GM12801 (cell line): ENCODE results near the gene SCG2.

Source experiments
- TF ChIP-seq, protein P1 (sequence below): IDR thresholded peaks from one replicate; pipeline ENCODE4 v1.5.1; 2011; ENCODE audit warnings: control low read depth; ENCODE audit not compliant: insufficient read length; ENCODE audit errors: extremely low read depth

Gene SCG2

DNA sequence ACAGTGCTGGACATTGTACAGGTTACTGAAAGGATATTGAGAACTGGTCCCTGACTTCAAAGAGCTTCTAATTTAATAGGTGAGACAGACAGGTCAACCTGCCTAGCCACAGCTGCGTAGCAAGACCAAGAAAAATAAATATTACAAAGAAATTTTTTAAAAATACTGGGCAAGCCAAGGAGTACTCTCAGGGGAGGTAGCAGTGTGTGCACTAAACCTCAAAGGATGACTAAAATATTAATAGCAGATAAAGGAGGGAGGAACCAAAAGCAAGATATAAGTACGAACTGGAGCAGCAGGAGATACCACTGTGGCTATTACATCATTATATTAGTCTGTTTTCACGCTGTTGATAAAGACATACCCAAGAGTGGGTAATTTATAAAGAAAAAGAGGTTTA, 14.9 kb downstream of the SCG2 start:
- TF ChIP-seq, protein P1, sequence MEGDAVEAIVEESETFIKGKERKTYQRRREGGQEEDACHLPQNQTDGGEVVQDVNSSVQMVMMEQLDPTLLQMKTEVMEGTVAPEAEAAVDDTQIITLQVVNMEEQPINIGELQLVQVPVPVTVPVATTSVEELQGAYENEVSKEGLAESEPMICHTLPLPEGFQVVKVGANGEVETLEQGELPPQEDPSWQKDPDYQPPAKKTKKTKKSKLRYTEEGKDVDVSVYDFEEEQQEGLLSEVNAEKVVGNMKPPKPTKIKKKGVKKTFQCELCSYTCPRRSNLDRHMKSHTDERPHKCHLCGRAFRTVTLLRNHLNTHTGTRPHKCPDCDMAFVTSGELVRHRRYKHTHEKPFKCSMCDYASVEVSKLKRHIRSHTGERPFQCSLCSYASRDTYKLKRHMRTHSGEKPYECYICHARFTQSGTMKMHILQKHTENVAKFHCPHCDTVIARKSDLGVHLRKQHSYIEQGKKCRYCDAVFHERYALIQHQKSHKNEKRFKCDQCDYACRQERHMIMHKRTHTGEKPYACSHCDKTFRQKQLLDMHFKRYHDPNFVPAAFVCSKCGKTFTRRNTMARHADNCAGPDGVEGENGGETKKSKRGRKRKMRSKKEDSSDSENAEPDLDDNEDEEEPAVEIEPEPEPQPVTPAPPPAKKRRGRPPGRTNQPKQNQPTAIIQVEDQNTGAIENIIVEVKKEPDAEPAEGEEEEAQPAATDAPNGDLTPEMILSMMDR = no peak

DNA sequence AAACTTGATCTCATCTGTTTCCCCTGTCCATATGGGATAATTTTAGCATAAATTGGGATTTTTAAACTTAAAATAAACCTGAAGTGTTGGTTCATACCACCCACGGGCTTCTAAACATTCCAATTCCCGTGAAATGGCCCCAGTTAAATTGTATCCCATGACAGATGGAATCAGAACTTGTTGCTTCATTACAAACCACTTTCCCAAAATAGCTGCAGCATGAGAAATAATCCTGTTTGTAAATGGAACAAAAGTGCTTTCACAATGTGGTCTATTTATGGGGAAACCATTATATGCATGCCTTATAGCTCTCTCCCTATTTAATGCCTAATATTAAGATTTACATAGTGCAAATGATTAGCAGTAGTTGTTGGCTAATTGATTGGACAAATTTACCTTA, 15.9 kb downstream of the SCG2 start:
- TF ChIP-seq, protein P1 = no peak

DNA sequence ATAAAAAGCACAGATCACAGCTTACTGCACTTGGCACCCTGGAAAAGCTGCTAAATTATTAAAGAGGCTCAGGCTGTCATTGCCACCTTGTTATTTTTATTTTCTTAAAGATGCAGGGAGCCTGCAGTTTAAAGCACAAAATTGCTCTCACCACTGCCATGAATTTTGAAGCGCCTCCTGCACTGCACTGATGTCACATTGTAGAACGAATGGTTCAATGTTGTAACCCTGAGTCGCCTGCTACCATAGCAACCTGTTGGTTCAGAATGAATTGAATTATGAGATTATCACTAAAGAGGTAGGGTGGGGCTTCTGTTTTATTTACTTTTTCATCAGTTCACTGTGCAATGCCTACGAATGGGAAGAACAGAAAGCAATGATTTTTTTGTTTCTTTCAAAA, 16.5 kb downstream of the SCG2 start:
- TF ChIP-seq, protein P1 = no peak

DNA sequence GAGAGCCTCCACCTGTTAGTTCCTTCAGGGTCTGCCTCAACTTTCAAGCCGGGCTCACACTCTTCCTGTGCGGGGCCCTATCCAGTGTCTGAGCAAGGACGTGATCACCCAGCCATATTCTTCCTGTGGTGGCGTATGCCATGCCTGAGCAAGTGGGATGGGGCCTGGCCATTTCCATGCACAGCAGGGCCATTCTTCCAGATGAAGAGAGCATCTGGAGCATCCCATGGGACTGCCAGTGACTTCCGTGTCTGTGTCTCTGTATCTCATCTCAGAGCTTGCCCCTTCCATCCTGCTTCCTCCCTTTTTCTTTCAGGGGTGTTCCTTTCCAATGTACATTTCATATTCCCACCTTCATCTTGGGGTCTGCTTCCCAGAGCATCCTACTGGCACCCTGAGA, 20.2 kb downstream of the SCG2 start:
- TF ChIP-seq, protein P1 = no peak

DNA sequence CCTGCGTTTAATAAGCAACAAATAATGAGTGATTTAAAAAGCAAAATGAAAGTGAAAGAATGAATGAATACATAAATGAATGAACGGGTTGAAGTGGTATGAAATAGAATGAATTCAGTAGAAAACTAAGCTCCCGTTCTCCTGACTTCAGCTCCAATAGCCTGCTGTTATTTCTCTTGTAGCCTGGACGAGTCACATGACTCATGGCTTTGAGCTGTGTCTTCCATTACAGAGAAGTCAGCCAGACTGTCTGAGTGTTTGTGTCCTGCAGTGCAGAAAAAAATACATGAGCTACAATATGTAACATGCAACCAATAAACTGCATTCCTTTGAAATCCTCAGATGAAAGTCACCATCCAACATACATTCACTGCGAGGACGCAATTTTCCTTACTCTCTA, 21.2 kb downstream of the SCG2 start:
- TF ChIP-seq, protein P1 = no peak

DNA sequence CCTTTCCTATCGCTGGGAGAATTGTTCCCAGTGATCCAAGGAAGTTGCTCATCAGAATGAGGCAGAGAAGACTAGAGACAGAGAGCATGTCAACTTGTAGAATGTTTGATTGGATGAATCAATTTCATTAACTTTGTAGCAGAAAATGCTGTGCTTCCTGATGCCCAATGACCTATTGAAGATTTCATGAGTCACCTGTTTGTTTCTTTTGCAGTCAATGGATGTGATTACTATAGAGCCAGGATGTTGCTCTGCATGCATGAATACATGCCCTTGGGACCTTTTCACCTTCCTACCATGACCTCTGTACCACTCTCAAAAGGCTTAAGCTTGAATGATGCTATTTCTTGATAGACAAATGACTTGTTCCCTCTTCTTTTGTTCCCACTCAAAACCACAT, 23.3 kb downstream of the SCG2 start:
- TF ChIP-seq, protein P1 = no peak

DNA sequence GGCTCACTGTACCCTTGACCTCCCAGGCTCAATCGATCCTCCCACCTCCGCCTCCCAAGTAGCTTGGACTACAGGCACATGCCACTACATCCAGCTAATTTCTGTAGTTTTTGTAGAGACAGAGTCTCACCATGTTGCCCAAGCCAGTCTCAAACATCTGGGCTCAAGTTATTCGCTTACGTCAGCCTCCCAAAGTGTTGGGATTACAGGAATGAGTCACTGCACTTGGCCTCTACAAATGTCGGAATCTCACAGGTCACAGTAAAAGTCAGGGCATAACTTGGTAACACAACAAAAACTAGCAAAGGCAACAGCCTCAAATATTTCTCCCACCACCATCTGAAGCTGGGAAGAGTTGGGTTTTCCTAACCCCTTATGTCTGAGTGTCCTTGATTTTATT, 25.3 kb downstream of the SCG2 start:
- TF ChIP-seq, protein P1 = no peak

DNA sequence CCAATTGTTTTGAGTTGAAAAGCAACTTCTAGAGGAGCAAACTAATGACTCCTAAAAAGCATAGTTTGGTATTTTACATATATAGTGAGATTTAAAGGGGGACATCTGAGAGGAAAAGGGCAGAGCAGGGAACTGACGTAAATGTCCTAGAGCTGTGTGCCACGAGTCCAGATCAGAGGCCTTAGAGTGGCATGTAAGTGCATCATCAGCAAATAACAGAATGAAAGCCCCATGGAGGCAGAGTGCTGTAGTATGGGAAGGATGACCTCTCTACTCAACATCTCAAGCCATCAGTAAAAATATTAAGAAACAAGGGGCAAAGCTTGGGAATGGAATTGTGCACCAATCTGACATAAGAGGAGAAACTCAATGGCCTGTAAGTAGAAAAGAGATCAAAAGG, 31.4 kb downstream of the SCG2 start:
- TF ChIP-seq, protein P1 = no peak
